Thyroid gland (tissue), 4 donors: ENCODE results near the gene TMEM130.

Source experiments
- CTCF ChIP-seq, 6 experiments: fragments of 200-600 bp in 3 of 6; fragments of 450-650 bp in 3 of 6; sonication (generic) in 3 of 6; IDR thresholded peaks; one replicate each; pipeline ENCODE4 v1.5.1; 2016 to 2019; ENCODE audit warnings: antibody characterized with exemption in 6 of 6, mild to moderate bottlenecking in 2 of 6, inconsistent platforms in 1 of 6, moderate library complexity in 1 of 6
- POLR2A ChIP-seq, 2 donors: fragments of 450-650 bp; IDR thresholded peaks; one replicate each; pipeline ENCODE4 v1.6.1; 2017; ENCODE audit warnings: antibody characterized with exemption in 2 of 2, mild to moderate bottlenecking in 2 of 2, moderate library complexity in 1 of 2

GRCh38 chr7:98805956-98806838, 63.6 kb downstream of the TMEM130 start:
- no peak for TF ChIP-seq CTCF (IDR thresholded peaks at IDR 0.05)
- no peak for TF ChIP-seq POLR2A (IDR thresholded peaks at IDR 0.05)
